Peyer's patch (tissue), 4 donors: Measurements from ENCODE around the gene NARS2.
"Not testable (repeated sequence)": the region's sequence is repeated elsewhere in the genome, so short reads cannot be mapped to it uniquely, and the experiment has no call there.

Experiments used
- POLR2A ChIP-seq, 2 donors: fragments of 450-650 bp; IDR thresholded peaks; one replicate each; pipeline ENCODE4 v1.5.1; 2017; ENCODE audit warnings: antibody characterized with exemption in 2 of 2, mild to moderate bottlenecking in 2 of 2, moderate library complexity in 2 of 2
- TF ChIP-seq, protein P1 (sequence below), 6 experiments: fragments of 450-650 bp in 4 of 6; fragments of 200-600 bp in 2 of 6; sonication (generic) in 1 of 6; IDR thresholded peaks; one replicate each; pipeline ENCODE4 v1.5.1; 2017 to 2019; ENCODE audit warnings: antibody characterized with exemption in 6 of 6, mild to moderate bottlenecking in 3 of 6, moderate library complexity in 1 of 6

DNA sequence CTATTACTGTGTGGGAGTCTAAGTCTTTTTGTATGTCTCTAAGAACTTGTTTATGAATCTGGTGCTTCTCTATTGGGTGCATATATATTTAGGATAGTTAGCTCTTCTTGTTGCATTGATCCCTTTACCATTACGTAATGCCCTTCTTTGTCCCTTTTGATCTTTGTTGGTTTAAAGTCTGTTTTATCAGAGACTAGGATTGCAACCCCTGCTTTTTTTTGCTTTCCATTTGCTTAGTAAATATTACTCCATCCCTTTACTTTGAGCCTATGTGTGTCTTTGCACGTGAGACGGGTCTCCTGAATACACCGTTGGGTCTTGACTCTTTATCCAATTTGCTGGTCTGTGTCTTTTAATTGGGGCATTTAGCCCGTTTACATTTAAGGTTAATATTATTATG is 26.4 kb upstream of the NARS2 start:
- TF ChIP-seq, protein P1, sequence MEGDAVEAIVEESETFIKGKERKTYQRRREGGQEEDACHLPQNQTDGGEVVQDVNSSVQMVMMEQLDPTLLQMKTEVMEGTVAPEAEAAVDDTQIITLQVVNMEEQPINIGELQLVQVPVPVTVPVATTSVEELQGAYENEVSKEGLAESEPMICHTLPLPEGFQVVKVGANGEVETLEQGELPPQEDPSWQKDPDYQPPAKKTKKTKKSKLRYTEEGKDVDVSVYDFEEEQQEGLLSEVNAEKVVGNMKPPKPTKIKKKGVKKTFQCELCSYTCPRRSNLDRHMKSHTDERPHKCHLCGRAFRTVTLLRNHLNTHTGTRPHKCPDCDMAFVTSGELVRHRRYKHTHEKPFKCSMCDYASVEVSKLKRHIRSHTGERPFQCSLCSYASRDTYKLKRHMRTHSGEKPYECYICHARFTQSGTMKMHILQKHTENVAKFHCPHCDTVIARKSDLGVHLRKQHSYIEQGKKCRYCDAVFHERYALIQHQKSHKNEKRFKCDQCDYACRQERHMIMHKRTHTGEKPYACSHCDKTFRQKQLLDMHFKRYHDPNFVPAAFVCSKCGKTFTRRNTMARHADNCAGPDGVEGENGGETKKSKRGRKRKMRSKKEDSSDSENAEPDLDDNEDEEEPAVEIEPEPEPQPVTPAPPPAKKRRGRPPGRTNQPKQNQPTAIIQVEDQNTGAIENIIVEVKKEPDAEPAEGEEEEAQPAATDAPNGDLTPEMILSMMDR (IDR thresholded peaks at IDR 0.05) = not testable (repeated sequence)
- TF ChIP-seq POLR2A (IDR thresholded peaks at IDR 0.05) = not testable (repeated sequence)
